ENCODE data around the gene EEF1AKMT4. TPM values are rescaled to one million over a fixed set of nuclear protein-coding genes. Genes with fewer than 3 reads are reported as not detected.

EEF1AKMT4 gene
- total RNA-seq, 2 experiments from 2014 or later, result 2.5 to 3.3 TPM

GRCh38 chr3:184230081-184230602 lies 19.3 kb upstream of the EEF1AKMT4 start:
- Mint-ChIP-seq H3K9me3 (no peaks in the 10 kb centered on the region), H3K27me3 (peaks cover 53% of the 10 kb centered on the region), H3K4me3 (no peak overlapping the region), H3K36me3 (no peaks in the 10 kb centered on the region), H3K27ac (no peak overlapping the region), H3K4me1 (peaks cover 2% of the 10 kb centered on the region)
- POLR2A ChIA-PET, result no interaction called here
- no peak for DNase-seq
- ATAC-seq (ENCODE audit: low read depth), result no peak

- Mint-ChIP-seq H3K27ac (no peak overlapping the region), H3K4me1 (peaks cover 2% of the 10 kb centered on the region), H3K36me3 (no peaks in the 10 kb centered on the region), H3K9me3 (no peaks in the 10 kb centered on the region), H3K4me3 (peak overlapping the region; percentile 65), H3K27me3 (peaks cover 48% of the 10 kb centered on the region)
- POLR2A ChIA-PET, result no interaction called here
- DNase-seq (no peak), ATAC-seq (ENCODE audit: low read depth) (no peak)
These were observed 18.6 kb upstream of the EEF1AKMT4 start for GRCh38 chr3:184230603-184231528.

GRCh38 chr3:184231671-184232070 lies 17.8 kb upstream of the EEF1AKMT4 start:
- POLR2A ChIA-PET, result no interaction called here
- H3K4me1 Mint-ChIP-seq, result peaks cover 2% of the 10 kb centered on the region
- H3K27me3 Mint-ChIP-seq, result peaks cover 41% of the 10 kb centered on the region
- no peaks in the 10 kb centered on the region for H3K9me3 Mint-ChIP-seq
- ATAC-seq (ENCODE audit: low read depth) (no peak), DNase-seq (no peak)
- H3K27ac Mint-ChIP-seq, result no peak overlapping the region
- H3K4me3 Mint-ChIP-seq, result peak overlapping the region; percentile 65
- H3K36me3 Mint-ChIP-seq, result no peaks in the 10 kb centered on the region

- Mint-ChIP-seq H3K9me3 (no peaks in the 10 kb centered on the region), H3K27me3 (peaks cover 30% of the 10 kb centered on the region), H3K36me3 (no peaks in the 10 kb centered on the region), H3K4me1 (peaks cover 4% of the 10 kb centered on the region), H3K27ac (no peak overlapping the region), H3K4me3 (no peak overlapping the region)
- ATAC-seq (ENCODE audit: low read depth) (no peak), DNase-seq (no peak)
- POLR2A ChIA-PET, result interaction anchor here (0.6 kb wide), 1 partner anchor 82 kb away, joined by 5 read pairs; no protein-coding TSS in a partner anchor
These were observed 16.2 kb upstream of the EEF1AKMT4 start for GRCh38 chr3:184233127-184233843.

- no peak overlapping the region for H3K4me3 Mint-ChIP-seq
- H3K36me3 Mint-ChIP-seq, result no peaks in the 10 kb centered on the region
- no peaks in the 10 kb centered on the region for H3K9me3 Mint-ChIP-seq
- POLR2A ChIA-PET, result no interaction called here
- ATAC-seq (ENCODE audit: low read depth) (no peak), DNase-seq (no peak)
- peaks cover 2% of the 10 kb centered on the region for H3K4me1 Mint-ChIP-seq
- no peak overlapping the region for H3K27ac Mint-ChIP-seq
- H3K27me3 Mint-ChIP-seq, result peaks cover 21% of the 10 kb centered on the region
These were observed 15.2 kb upstream of the EEF1AKMT4 start for GRCh38 chr3:184234224-184234623.

- ATAC-seq (ENCODE audit: low read depth) (no peak), DNase-seq (no peak)
- POLR2A ChIA-PET, result no interaction called here
- H3K27me3 Mint-ChIP-seq, result peaks cover 19% of the 10 kb centered on the region
- H3K36me3 Mint-ChIP-seq, result no peaks in the 10 kb centered on the region
- H3K27ac Mint-ChIP-seq, result no peak overlapping the region
- H3K4me3 Mint-ChIP-seq, result no peak overlapping the region
- H3K9me3 Mint-ChIP-seq, result no peaks in the 10 kb centered on the region
- H3K4me1 Mint-ChIP-seq, result peaks cover 2% of the 10 kb centered on the region
These were observed 14.6 kb upstream of the EEF1AKMT4 start for GRCh38 chr3:184234671-184235380.

- no peaks in the 10 kb centered on the region for H3K36me3 Mint-ChIP-seq
- POLR2A ChIA-PET, result no interaction called here
- H3K27ac Mint-ChIP-seq, result no peak overlapping the region
- DNase-seq (no peak), ATAC-seq (ENCODE audit: low read depth) (no peak)
- no peak overlapping the region for H3K4me3 Mint-ChIP-seq
- H3K27me3 Mint-ChIP-seq, result peaks cover 19% of the 10 kb centered on the region
- peaks cover 2% of the 10 kb centered on the region for H3K4me1 Mint-ChIP-seq
- no peaks in the 10 kb centered on the region for H3K9me3 Mint-ChIP-seq
These were observed 14.0 kb upstream of the EEF1AKMT4 start for GRCh38 chr3:184235381-184236032.

GRCh38 chr3:184236033-184236410 lies 13.4 kb upstream of the EEF1AKMT4 start:
- H3K4me1 Mint-ChIP-seq, result peaks cover 2% of the 10 kb centered on the region
- POLR2A ChIA-PET, result no interaction called here
- H3K27ac Mint-ChIP-seq, result no peak overlapping the region
- DNase-seq (no peak), ATAC-seq (ENCODE audit: low read depth) (no peak)
- peaks cover 17% of the 10 kb centered on the region for H3K27me3 Mint-ChIP-seq
- no peak overlapping the region for H3K4me3 Mint-ChIP-seq
- H3K9me3 Mint-ChIP-seq, result no peaks in the 10 kb centered on the region
- no peaks in the 10 kb centered on the region for H3K36me3 Mint-ChIP-seq

- DNase-seq, result no peak
These were observed 12.8 kb upstream of the EEF1AKMT4 start for GRCh38 chr3:184236636-184237035.

GRCh38 chr3:184237211-184237610 lies 12.3 kb upstream of the EEF1AKMT4 start:
- no peak overlapping the region for H3K27ac Mint-ChIP-seq
- peaks cover 6% of the 10 kb centered on the region for H3K27me3 Mint-ChIP-seq
- H3K4me3 Mint-ChIP-seq, result no peak overlapping the region
- no peaks in the 10 kb centered on the region for H3K36me3 Mint-ChIP-seq
- peaks cover 2% of the 10 kb centered on the region for H3K4me1 Mint-ChIP-seq
- H3K9me3 Mint-ChIP-seq, result no peaks in the 10 kb centered on the region
- DNase-seq (no peak), ATAC-seq (ENCODE audit: low read depth) (no peak)
- POLR2A ChIA-PET, result no interaction called here

More at GRCh38 chr3:184236636-184237035, 12.8 kb upstream of the EEF1AKMT4 start:
- ATAC-seq (ENCODE audit: low read depth), result no peak
- Mint-ChIP-seq H3K36me3 (no peaks in the 10 kb centered on the region), H3K9me3 (no peaks in the 10 kb centered on the region), H3K4me3 (no peak overlapping the region), H3K27ac (no peak overlapping the region), H3K4me1 (peaks cover 2% of the 10 kb centered on the region), H3K27me3 (peaks cover 11% of the 10 kb centered on the region)
- POLR2A ChIA-PET, result no interaction called here

GRCh38 chr3:184237807-184238206 lies 11.7 kb upstream of the EEF1AKMT4 start:
- POLR2A ChIA-PET, result interaction anchor here (1.2 kb wide), 1 partner anchor 9 kb away, joined by 4 read pairs; no protein-coding TSS in a partner anchor
- DNase-seq, result no peak
- H3K36me3 Mint-ChIP-seq, result peaks cover 2% of the 10 kb centered on the region
- H3K4me3 Mint-ChIP-seq, result no peak overlapping the region
- H3K9me3 Mint-ChIP-seq, result no peaks in the 10 kb centered on the region
- H3K27me3 Mint-ChIP-seq, result peaks cover 2% of the 10 kb centered on the region
- ATAC-seq (ENCODE audit: low read depth), result no peak
- H3K4me1 Mint-ChIP-seq, result peaks cover 2% of the 10 kb centered on the region
- no peak overlapping the region for H3K27ac Mint-ChIP-seq

GRCh38 chr3:184238246-184238818 lies 11.1 kb upstream of the EEF1AKMT4 start:
- peaks cover 2% of the 10 kb centered on the region for H3K4me1 Mint-ChIP-seq
- no peaks in the 10 kb centered on the region for H3K9me3 Mint-ChIP-seq
- no peak overlapping the region for H3K4me3 Mint-ChIP-seq
- H3K27ac Mint-ChIP-seq, result no peak overlapping the region
- no peak for ATAC-seq (ENCODE audit: low read depth)
- DNase-seq, result no peak
- peaks cover 3% of the 10 kb centered on the region for H3K36me3 Mint-ChIP-seq
- H3K27me3 Mint-ChIP-seq, result no peaks in the 10 kb centered on the region
- POLR2A ChIA-PET, result interaction anchor here (1.2 kb wide), 1 partner anchor 8 kb away, joined by 4 read pairs; no protein-coding TSS in a partner anchor
